HG03280 (cell line): ENCODE measurements around the gene KCNH2.

Experiments
- ATAC-seq: cut with Tn5 transposase; IDR thresholded peaks from one replicate; pipeline ENCODE4 v1.9.1; 2021; ENCODE audit warnings: mild to moderate bottlenecking, moderate library complexity; ENCODE audit not compliant: unreplicated experiment

The KCNH2 gene

GRCh38 chr7:150949564-150949963 lies 28.6 kb downstream of the KCNH2 start:
- no peak for ATAC-seq

GRCh38 chr7:150948791-150949251 lies 29.3 kb downstream of the KCNH2 start:
- no peak for ATAC-seq

- ATAC-seq: no peak
Observed at GRCh38 chr7:150947761-150948651, 30.1 kb downstream of the KCNH2 start.

- no peak for ATAC-seq
Observed at GRCh38 chr7:150947241-150947745, 30.8 kb downstream of the KCNH2 start.

GRCh38 chr7:150946421-150947240 lies 31.5 kb downstream of the KCNH2 start:
- ATAC-seq: no peak

- ATAC-seq: no peak
Observed at GRCh38 chr7:150945853-150946420, 32.2 kb downstream of the KCNH2 start.

GRCh38 chr7:150945171-150945852 lies 32.8 kb downstream of the KCNH2 start:
- no peak for ATAC-seq

GRCh38 chr7:150944066-150945042 lies 33.8 kb downstream of the KCNH2 start:
- no peak for ATAC-seq

- no peak for ATAC-seq
Observed at GRCh38 chr7:150943453-150943814, 34.7 kb downstream of the KCNH2 start.

- ATAC-seq: no peak
Observed at GRCh38 chr7:150942591-150943452, 35.3 kb downstream of the KCNH2 start.

- ATAC-seq: no peak
Observed at GRCh38 chr7:150942001-150942590, 36.0 kb downstream of the KCNH2 start.

GRCh38 chr7:150941351-150942000 lies 36.6 kb downstream of the KCNH2 start:
- ATAC-seq: no peak

GRCh38 chr7:150940431-150941102 lies 37.6 kb downstream of the KCNH2 start:
- no peak for ATAC-seq

- ATAC-seq: no peak
Observed at GRCh38 chr7:150939466-150939865, 38.7 kb downstream of the KCNH2 start.

- ATAC-seq: no peak
Observed at GRCh38 chr7:150939052-150939451, 39.1 kb downstream of the KCNH2 start.

GRCh38 chr7:150938566-150938965 lies 39.6 kb downstream of the KCNH2 start:
- ATAC-seq: no peak
